MCF 10A (cell line): ENCODE measurements around the gene NKAIN4. TPM values are rescaled to one million over a fixed set of nuclear protein-coding genes. Genes with fewer than 3 reads are reported as not detected.

ENCODE experiments used
- BruUV-seq: library from RNA; stranded (reverse); fragments of 400-500 nt; replicated peaks from 2 replicates; lab custom pipeline; 2021; lab: Mats Ljungman, UMichigan
- CTCF ChIA-PET: fragments of 300-600 bp; sonication (Branson Sonifier 250); formaldehyde crosslinking; extraction: SDS; loops from one replicate; lab custom pipeline; 2021; ENCODE audit warnings: antibody characterized with exemption, inconsistent platforms; lab: Yijun Ruan, JAX
- POLR2A ChIA-PET: fragments of 300-600, 350-650 bp; sonication (Branson Sonifier 250); formaldehyde crosslinking; extraction: SDS; loops from one replicate; lab custom pipeline; 2020; ENCODE audit warnings: antibody characterized with exemption, inconsistent platforms; lab: Yijun Ruan, JAX
- DNase-seq: peaks from one replicate; pipeline ENCODE4 v3.0.0-alpha.2; 2018; ENCODE audit not compliant: unreplicated experiment
- H3K27ac Mint-ChIP-seq: one replicate; pipeline ENCODE4 v1.8.0; 2022; ENCODE audit warnings: mild to moderate bottlenecking, low read depth, mixed read lengths; ENCODE audit not compliant: unreplicated experiment
- H3K27me3 Mint-ChIP-seq: one replicate; pipeline ENCODE4 v1.8.0; 2022; ENCODE audit warnings: mixed read lengths; ENCODE audit not compliant: insufficient read depth, unreplicated experiment
- H3K36me3 Mint-ChIP-seq: one replicate; pipeline ENCODE4 v1.8.0; 2022; ENCODE audit warnings: mild to moderate bottlenecking, moderate library complexity, mixed read lengths; ENCODE audit not compliant: insufficient read depth, unreplicated experiment
- H3K4me1 Mint-ChIP-seq: one replicate; pipeline ENCODE4 v1.8.0; 2022; ENCODE audit warnings: mixed read lengths; ENCODE audit not compliant: insufficient read depth, unreplicated experiment
- H3K4me3 Mint-ChIP-seq: one replicate; pipeline ENCODE4 v1.8.0; 2022; ENCODE audit warnings: mild to moderate bottlenecking, moderate library complexity, mixed read lengths; ENCODE audit not compliant: unreplicated experiment
- H3K9me3 Mint-ChIP-seq: one replicate; pipeline ENCODE4 v1.8.0; 2022; ENCODE audit warnings: mixed read lengths; ENCODE audit not compliant: unreplicated experiment
- intact Hi-C: fragments of 100-400 bp; cut with micrococcal nuclease; formaldehyde crosslinking; loops from 2 replicates; pipeline ENCODE4 v1.14.1; 2022
- total RNA-seq: library from RNA; stranded (reverse); gene quantifications from 2 replicates; pipeline ENCODE4 v1.2.3, GENCODE V29; 2022
- TF ChIP-seq, protein P1 (sequence below): fragments of 200-600 bp; IDR thresholded peaks from one replicate; pipeline ENCODE4 v1.8.0; 2022; ENCODE audit warnings: antibody characterized with exemption, mild to moderate bottlenecking; ENCODE audit not compliant: unreplicated experiment

NKAIN4 gene
- total RNA-seq, 1 experiment from 2014 or later, result not detected

- peaks cover 19% of the 10 kb centered on the region for H3K27me3 Mint-ChIP-seq
- H3K36me3 Mint-ChIP-seq, result peaks cover 21% of the 10 kb centered on the region
- no peaks in the 10 kb centered on the region for H3K9me3 Mint-ChIP-seq
- TF ChIP-seq, protein P1, sequence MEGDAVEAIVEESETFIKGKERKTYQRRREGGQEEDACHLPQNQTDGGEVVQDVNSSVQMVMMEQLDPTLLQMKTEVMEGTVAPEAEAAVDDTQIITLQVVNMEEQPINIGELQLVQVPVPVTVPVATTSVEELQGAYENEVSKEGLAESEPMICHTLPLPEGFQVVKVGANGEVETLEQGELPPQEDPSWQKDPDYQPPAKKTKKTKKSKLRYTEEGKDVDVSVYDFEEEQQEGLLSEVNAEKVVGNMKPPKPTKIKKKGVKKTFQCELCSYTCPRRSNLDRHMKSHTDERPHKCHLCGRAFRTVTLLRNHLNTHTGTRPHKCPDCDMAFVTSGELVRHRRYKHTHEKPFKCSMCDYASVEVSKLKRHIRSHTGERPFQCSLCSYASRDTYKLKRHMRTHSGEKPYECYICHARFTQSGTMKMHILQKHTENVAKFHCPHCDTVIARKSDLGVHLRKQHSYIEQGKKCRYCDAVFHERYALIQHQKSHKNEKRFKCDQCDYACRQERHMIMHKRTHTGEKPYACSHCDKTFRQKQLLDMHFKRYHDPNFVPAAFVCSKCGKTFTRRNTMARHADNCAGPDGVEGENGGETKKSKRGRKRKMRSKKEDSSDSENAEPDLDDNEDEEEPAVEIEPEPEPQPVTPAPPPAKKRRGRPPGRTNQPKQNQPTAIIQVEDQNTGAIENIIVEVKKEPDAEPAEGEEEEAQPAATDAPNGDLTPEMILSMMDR, result no peak
- no peaks in the 10 kb centered on the region for H3K4me1 Mint-ChIP-seq
- no TSS peak for BruUV-seq
- DNase-seq, result no peak
- H3K27ac Mint-ChIP-seq, result no peak overlapping the region
- intact Hi-C loops, result no loop called here
- CTCF ChIA-PET, result no interaction called here
- POLR2A ChIA-PET, result no interaction called here
- no peak overlapping the region for H3K4me3 Mint-ChIP-seq
Observed at GRCh38 chr20:63293456-63293855, 39.2 kb upstream of the NKAIN4 start.

DNA sequence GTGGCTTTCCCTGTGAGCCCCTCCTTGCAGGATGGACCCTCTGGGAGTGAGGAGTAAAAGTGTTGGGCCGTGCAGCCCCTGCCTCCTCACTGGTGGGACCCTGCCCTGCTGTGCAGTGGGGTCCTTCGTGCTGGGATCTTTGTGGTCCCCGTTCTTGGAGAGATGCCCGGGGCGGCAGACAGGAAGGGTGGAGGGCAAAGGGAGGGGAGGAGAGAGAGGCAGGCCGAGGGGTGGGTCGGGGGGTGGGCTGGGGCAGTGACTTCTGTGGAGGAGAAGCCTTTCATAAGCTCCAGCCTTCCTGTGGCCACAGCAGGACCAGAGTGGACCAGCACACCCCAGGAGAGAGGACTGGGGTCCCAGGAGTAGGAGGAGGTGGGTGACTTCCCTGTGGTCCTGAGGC lies 38.6 kb upstream of the NKAIN4 start, which contains the start of gene COL20A1:
TSS of gene COL20A1 (plus strand) at position 283 of the 400 bp plus-strand sequence. CDS start 1,922 bp downstream, outside the sequence.
- DNase-seq, result no peak

GRCh38 chr20:63292292-63292701 lies 38.0 kb upstream of the NKAIN4 start:
- Mint-ChIP-seq H3K4me3 (no peak overlapping the region), H3K9me3 (no peaks in the 10 kb centered on the region), H3K27ac (no peak overlapping the region), H3K4me1 (no peaks in the 10 kb centered on the region), H3K27me3 (peaks cover 16% of the 10 kb centered on the region), H3K36me3 (peaks cover 28% of the 10 kb centered on the region)
- intact Hi-C loops, result no loop called here
- DNase-seq, result no peak
- ChIA-PET CTCF (interaction anchor here (0.6 to 0.8 kb wide), 3 partner anchors 17 to 69 kb away, joined by 3 read pairs; no protein-coding TSS in a partner anchor), POLR2A (no interaction called here)
- BruUV-seq, result no TSS peak
- TF ChIP-seq, protein P1, result no peak

More for the DNA sequence above, 38.6 kb upstream of the NKAIN4 start, which contains the start of gene COL20A1:
- intact Hi-C loops, result no loop called here
- TF ChIP-seq, protein P1, result no peak
- Mint-ChIP-seq H3K36me3 (peaks cover 27% of the 10 kb centered on the region), H3K27me3 (peaks cover 16% of the 10 kb centered on the region), H3K27ac (no peak within 1 kb of the TSS), H3K4me1 (no peaks in the 10 kb centered on the region), H3K9me3 (no peaks in the 10 kb centered on the region), H3K4me3 (no peak within 1 kb of the TSS)
- ChIA-PET POLR2A (no interaction called here), CTCF (interaction anchor here (0.6 kb wide), 1 partner anchor 39 kb away, joined by 3 read pairs; no protein-coding TSS in a partner anchor)
- no TSS peak for BruUV-seq

DNA sequence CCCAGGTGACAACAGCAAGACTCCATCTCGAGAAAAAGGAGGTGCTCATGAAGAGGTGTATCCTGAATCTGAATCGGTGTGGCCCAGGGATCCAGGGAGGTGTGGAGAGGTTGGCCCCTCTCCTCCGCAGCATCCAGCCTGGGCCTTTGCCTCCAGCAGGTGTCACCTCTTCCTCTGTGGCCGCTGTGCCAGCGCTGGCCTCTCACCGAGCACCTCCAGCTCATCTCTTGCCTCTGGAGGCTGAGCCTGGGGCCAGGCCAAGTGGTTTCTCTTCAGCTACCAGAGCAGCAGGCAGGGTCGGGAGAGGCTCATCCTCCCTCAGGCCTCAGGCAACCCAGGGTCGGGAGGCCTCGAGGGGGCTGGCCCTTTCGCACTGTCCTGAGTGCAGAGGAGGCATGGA lies 37.5 kb upstream of the NKAIN4 start:
- no peak overlapping the region for H3K27ac Mint-ChIP-seq

More for the DNA sequence above, 37.5 kb upstream of the NKAIN4 start:
- Mint-ChIP-seq H3K9me3 (no peaks in the 10 kb centered on the region), H3K27me3 (peaks cover 16% of the 10 kb centered on the region), H3K4me3 (no peak overlapping the region), H3K4me1 (no peaks in the 10 kb centered on the region), H3K36me3 (peaks cover 28% of the 10 kb centered on the region)
- CTCF ChIA-PET, result interaction anchor here (0.5 to 0.8 kb wide), 4 partner anchors 16 to 72 kb away, joined by 3 read pairs; no protein-coding TSS in a partner anchor
- intact Hi-C loops, result no loop called here
- DNase-seq, result no peak
- BruUV-seq, result no TSS peak
- POLR2A ChIA-PET, result interaction anchor here (1.0 kb wide), 1 partner anchor 11 kb away, joined by 3 read pairs; no protein-coding TSS in a partner anchor
- TF ChIP-seq, protein P1, result no peak
